Measurements from ENCODE around the gene ERAS.
"Not testable (repeated sequence)": the region's sequence is repeated elsewhere in the genome, so short reads cannot be mapped to it uniquely, and the experiment has no call there.

The ERAS gene

DNA sequence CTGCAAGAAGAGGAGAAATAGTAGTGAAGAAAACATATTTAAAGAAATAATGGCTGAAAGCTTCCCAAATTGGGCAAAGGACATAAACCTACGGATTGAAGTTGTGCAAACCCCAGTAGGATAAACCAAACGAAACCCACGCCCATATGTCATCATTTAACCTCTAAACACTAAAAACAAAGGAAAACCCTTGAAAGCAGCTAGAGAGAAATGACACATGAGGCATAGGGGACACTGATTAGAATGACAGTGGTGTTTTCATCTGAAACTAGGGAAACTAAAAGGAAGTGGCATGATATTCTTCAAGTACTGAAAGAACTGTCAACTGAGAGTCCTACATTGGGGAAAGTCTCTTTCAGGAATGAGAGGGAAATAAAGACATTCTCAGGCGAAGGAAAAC is 50.6 kb downstream of the ERAS start:
- H3K4me1 ChIP-seq; in situ Hi-C loops (cut with MboI; ENCODE audit: low sequenced_read_pairs); H3K36me3 ChIP-seq (replicated peaks); H3K4me3 ChIP-seq; DNase-seq (ENCODE audit: low spot score in 2 of 2); H3K27me3 ChIP-seq (ENCODE audit: low read depth); H3K9me3 ChIP-seq: not testable (repeated sequence)
